ENCODE results near the gene IARS1.

Gene IARS1

GRCh38 chr9:92293452-92294296 is at the start of gene IARS1:
Gene IARS1, minus strand, starts transcription at chr9:92293697. Its CDS starts 4,278 bp downstream, at chr9:92289419.
- peak; percentile 89 for DNase-seq (ENCODE audit: low read depth)

GRCh38 chr9:92342825-92343488 is 49.5 kb upstream of the IARS1 start:
- DNase-seq (ENCODE audit: low read depth) = no peak

- DNase-seq (ENCODE audit: low read depth) = no peak
Observed at GRCh38 chr9:92341578-92341977, 48.1 kb upstream of the IARS1 start.

- DNase-seq (ENCODE audit: low read depth) = no peak
Observed at GRCh38 chr9:92333282-92333634, 39.8 kb upstream of the IARS1 start.

GRCh38 chr9:92332577-92333281 is 39.2 kb upstream of the IARS1 start:
- no peak for DNase-seq (ENCODE audit: low read depth)

- DNase-seq (ENCODE audit: low read depth) = no peak
Observed at GRCh38 chr9:92328225-92328624, 34.7 kb upstream of the IARS1 start.

GRCh38 chr9:92327283-92327850 is 33.9 kb upstream of the IARS1 start:
- no peak for DNase-seq (ENCODE audit: low read depth)

- no peak for DNase-seq (ENCODE audit: low read depth)
Observed at GRCh38 chr9:92325991-92326500, 32.5 kb upstream of the IARS1 start.

- no peak for DNase-seq (ENCODE audit: low read depth)
Observed at GRCh38 chr9:92325269-92325990, 31.9 kb upstream of the IARS1 start, which contains the start of the genes CENPP and NOL8. Gene CENPP, plus strand, starts transcription at chr9:92325953. Gene NOL8, minus strand, starts transcription at chr9:92325350. Its CDS starts 1,189 bp downstream, at chr9:92324161.

GRCh38 chr9:92324889-92325268 is 31.4 kb upstream of the IARS1 start:
- DNase-seq (ENCODE audit: low read depth) = no peak

GRCh38 chr9:92324431-92324830 is 30.9 kb upstream of the IARS1 start:
- no peak for DNase-seq (ENCODE audit: low read depth)

GRCh38 chr9:92315456-92315855 is 22.0 kb upstream of the IARS1 start:
- DNase-seq (ENCODE audit: low read depth) = no peak

GRCh38 chr9:92313624-92314012 is 20.1 kb upstream of the IARS1 start:
- no peak for DNase-seq (ENCODE audit: low read depth)

GRCh38 chr9:92312887-92313623 is 19.6 kb upstream of the IARS1 start:
- DNase-seq (ENCODE audit: low read depth) = no peak

- no peak for DNase-seq (ENCODE audit: low read depth)
Observed at GRCh38 chr9:92310562-92310961, 17.1 kb upstream of the IARS1 start.

- DNase-seq (ENCODE audit: low read depth) = no peak
Observed at GRCh38 chr9:92308893-92309292, 15.4 kb upstream of the IARS1 start.

- DNase-seq (ENCODE audit: low read depth) = no peak
Observed at GRCh38 chr9:92300936-92301335, 7.4 kb upstream of the IARS1 start.

GRCh38 chr9:92299116-92299515 is 5.6 kb upstream of the IARS1 start:
- DNase-seq (ENCODE audit: low read depth) = no peak

GRCh38 chr9:92298036-92298435 is 4.5 kb upstream of the IARS1 start:
- DNase-seq (ENCODE audit: low read depth) = no peak

GRCh38 chr9:92297611-92298010 is 4.1 kb upstream of the IARS1 start:
- no peak for DNase-seq (ENCODE audit: low read depth)

GRCh38 chr9:92295827-92296258 is 2.3 kb upstream of the IARS1 start:
- no peak for DNase-seq (ENCODE audit: low read depth)

Data from non-pigmented ciliary epithelial cell (primary cell).